BLaER1 treated with 17β-estradiol and CSF1 and Interleukin-3, amounts not matched to agents 10 nM and 100 nM (cell line): ENCODE data around the gene TOMM6.

ENCODE experiments used
- H3K27ac ChIP-seq, 11 experiments: shearing (Covaris generic); formaldehyde crosslinking; 2 replicates each; pipeline ENCODE4 v1.8.1; 2022
- H3K27me3 ChIP-seq, 11 experiments: shearing (Covaris generic); formaldehyde crosslinking; 2 replicates each; pipeline ENCODE4 v1.8.1; 2022
- H3K36me3 ChIP-seq, 11 experiments: shearing (Covaris generic); formaldehyde crosslinking; 2 replicates each; pipeline ENCODE4 v1.8.1; 2022
- H3K4me1 ChIP-seq, 10 experiments: shearing (Covaris generic); formaldehyde crosslinking; 2 replicates each; pipeline ENCODE4 v1.8.1; 2022
- H3K4me2 ChIP-seq, 11 experiments: shearing (Covaris generic); formaldehyde crosslinking; 2 replicates each; pipeline ENCODE4 v1.8.1; 2022
- H3K4me3 ChIP-seq, 10 experiments: shearing (Covaris generic); formaldehyde crosslinking; 2 replicates each; pipeline ENCODE4 v1.8.1; 2022
- H3K9ac ChIP-seq, 11 experiments: shearing (Covaris generic); formaldehyde crosslinking; 2 replicates each; pipeline ENCODE4 v1.8.1; 2022
- H3K9me3 ChIP-seq, 11 experiments: shearing (Covaris generic); formaldehyde crosslinking; replicated peaks in 1 of 11; 2 replicates each; pipeline ENCODE4 v1.8.1; 2022
- H4K20me1 ChIP-seq, 11 experiments: shearing (Covaris generic); formaldehyde crosslinking; 2 replicates each; pipeline ENCODE4 v1.8.1; 2022
- Cebpa-rat ChIP-seq, 11 experiments: shearing (Covaris generic); IDR thresholded peaks; 2 replicates each; pipeline ENCODE4 v1.8.1; 2022

Gene TOMM6

DNA sequence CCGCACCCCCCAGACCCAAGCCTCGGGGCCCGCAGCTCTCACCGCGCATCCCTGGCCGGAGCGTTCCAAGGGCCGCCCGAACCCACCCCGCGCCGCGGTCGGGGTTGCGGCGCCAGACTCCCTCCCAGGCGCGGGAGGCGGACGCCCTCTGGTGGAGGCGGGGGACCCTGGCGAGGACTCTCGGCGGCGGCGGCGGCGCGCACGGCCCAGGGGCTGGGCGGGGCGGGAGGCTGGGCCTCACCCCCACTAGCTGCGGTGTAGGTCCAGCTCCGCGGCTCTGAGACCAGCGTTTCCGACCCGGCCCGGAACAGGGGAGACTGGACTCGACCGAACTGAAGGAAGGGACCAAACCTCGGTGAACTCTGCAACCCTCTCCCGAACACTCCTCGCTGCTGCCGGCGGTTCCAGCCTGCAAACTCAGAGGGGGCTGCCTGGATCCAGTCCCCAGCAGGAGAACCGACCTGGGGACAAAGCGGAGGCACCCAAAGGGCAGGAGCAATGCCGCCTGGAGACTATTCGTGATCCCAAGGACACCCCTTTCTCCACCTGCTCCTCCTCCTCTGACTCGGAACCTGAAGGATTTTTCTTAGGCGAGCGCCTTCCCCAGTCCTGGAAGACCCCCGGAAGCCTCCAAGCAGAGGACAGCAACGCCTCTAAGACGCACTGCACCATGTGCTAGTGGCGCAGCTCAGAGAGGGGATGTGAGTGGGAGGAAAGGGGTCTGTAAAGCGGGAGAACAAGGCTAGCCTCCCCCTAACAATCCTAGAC lies 859 bp upstream of the TOMM6 start:
- H3K4me2 ChIP-seq: peak overlapping the region; percentile 93 to 99 (median 98)
- peaks cover 0 to 24% (median 8%) of the 10 kb centered on the region in 11 experiments; a peak in 12 of 22 replicates for H4K20me1 ChIP-seq
- no peaks in the 10 kb centered on the region for H3K9me3 ChIP-seq
- H3K4me1 ChIP-seq: peaks cover 42 to 58% (median 48%) of the 10 kb centered on the region in 10 experiments
- H3K9ac ChIP-seq: peak overlapping the region; percentile 89 to 99 (median 96)
- H3K27ac ChIP-seq: peak overlapping the region; percentile 79 to 98 (median 95)
- H3K4me3 ChIP-seq: peak overlapping the region; percentile 84 to 99 (median 96)
- H3K36me3 ChIP-seq: peaks cover 24 to 33% (median 31%) of the 10 kb centered on the region in 11 experiments
- no peaks in the 10 kb centered on the region for H3K27me3 ChIP-seq
- no peak for TF ChIP-seq Cebpa-rat (IDR thresholded peaks at IDR 0.05)

DNA sequence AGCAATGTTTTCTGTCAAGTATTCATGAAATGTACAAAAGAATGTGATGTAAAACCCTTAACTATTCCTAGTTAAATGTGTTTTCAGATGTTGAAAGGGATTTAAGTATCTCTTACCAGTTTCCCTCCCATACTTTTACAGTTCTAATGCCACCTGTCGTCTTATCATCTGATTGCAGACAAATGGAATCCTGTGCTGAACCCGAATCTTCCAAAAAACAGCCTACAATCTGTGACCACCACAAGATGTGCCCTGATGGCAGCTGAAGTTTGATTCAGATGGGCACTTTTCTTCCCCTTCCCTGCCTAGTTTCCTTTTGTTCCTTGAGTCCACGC lies 1.9 kb downstream of the TOMM6 start:
- H3K4me3 ChIP-seq: peak overlapping the region in 8 of 10 experiments; percentile 91 to 99 (median 96); a peak in 11 of 20 replicates
- peak overlapping the region in 10 of 11 experiments; percentile 89 to 99 (median 96); a peak in 16 of 22 replicates for H3K9ac ChIP-seq
- H3K36me3 ChIP-seq: peaks cover 44 to 59% (median 53%) of the 10 kb centered on the region in 11 experiments
- peaks cover 0 to 24% (median 8%) of the 10 kb centered on the region in 11 experiments; a peak in 12 of 22 replicates for H4K20me1 ChIP-seq
- no peaks in the 10 kb centered on the region for H3K27me3 ChIP-seq
- H3K4me1 ChIP-seq: peaks cover 37 to 47% (median 40%) of the 10 kb centered on the region in 10 experiments
- peak overlapping the region; percentile 73 to 98 (median 86) for H3K4me2 ChIP-seq
- peak overlapping the region in 5 of 11 experiments; percentile 19 to 96 (median 91); a peak in 5 of 22 replicates for H3K27ac ChIP-seq
- no peaks in the 10 kb centered on the region for H3K9me3 ChIP-seq
- no peak for TF ChIP-seq Cebpa-rat (IDR thresholded peaks at IDR 0.05)

DNA sequence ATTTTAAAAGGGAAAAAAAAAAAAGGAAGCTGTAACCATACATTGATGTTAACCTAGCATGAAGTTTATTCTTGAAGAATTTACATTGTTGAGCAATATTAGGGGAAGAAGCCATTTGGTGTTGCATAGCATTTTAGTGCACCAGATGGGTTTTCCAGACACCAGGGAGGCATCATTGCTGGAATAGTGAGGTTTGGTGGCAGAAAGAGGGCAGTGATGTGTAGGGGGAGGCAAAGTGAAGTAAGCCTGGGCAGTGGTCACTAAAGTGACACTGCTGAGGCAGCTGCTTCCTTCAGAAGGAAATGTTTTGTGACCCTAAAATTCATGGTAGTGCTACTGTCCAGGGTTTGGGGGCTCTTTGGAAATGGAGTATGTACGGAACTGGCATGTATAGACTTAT lies 2.6 kb downstream of the TOMM6 start:
- Histone ChIP-seq H3K9ac (peak overlapping the region in 5 of 11 experiments; percentile 9 to 54 (median 21); a peak in 6 of 22 replicates), H3K4me1 (peaks cover 30 to 40% (median 33%) of the 10 kb centered on the region in 10 experiments), H3K36me3 (peaks cover 50 to 66% (median 60%) of the 10 kb centered on the region in 11 experiments), H3K4me3 (no peak overlapping the region), H3K4me2 (peak overlapping the region in 5 of 11 experiments; percentile 32 to 91 (median 75); a peak in 10 of 22 replicates), H3K9me3 (no peaks in the 10 kb centered on the region), H3K27ac (peak overlapping the region in 4 of 11 experiments; percentile 9 to 37 (median 20); a peak in 4 of 22 replicates), H3K27me3 (no peaks in the 10 kb centered on the region), H4K20me1 (peaks cover 0 to 24% (median 8%) of the 10 kb centered on the region in 11 experiments; a peak in 11 of 22 replicates)
- no peak for TF ChIP-seq Cebpa-rat (IDR thresholded peaks at IDR 0.05)

DNA sequence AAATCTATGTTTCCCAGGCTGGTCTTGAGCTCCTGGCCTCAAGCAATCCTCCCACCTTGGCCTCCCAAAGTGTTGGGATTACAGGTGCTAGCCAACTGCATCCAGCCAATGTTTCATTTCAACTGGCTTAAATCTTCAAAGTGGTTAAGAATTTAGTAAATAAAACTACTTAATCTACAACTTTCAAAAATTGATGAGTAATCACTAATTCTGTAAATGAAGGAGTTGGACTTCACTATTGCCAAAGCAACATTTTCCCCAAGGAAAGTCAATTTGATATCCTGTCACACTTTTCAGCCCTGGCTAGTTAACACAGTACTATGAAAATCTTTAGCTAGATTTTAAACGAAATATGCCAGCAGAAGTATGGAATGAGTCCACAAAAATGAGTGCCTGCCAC lies 3.8 kb downstream of the TOMM6 start:
- Histone ChIP-seq H3K4me3 (no peak overlapping the region), H3K9ac (no peak overlapping the region), H3K4me2 (no peak overlapping the region), H3K27ac (no peak overlapping the region), H3K27me3 (no peaks in the 10 kb centered on the region), H3K9me3 (no peaks in the 10 kb centered on the region), H4K20me1 (peaks cover 0 to 24% (median 6%) of the 10 kb centered on the region in 11 experiments; a peak in 10 of 22 replicates), H3K36me3 (peaks cover 59 to 78% (median 72%) of the 10 kb centered on the region in 11 experiments), H3K4me1 (peaks cover 19 to 37% (median 22%) of the 10 kb centered on the region in 10 experiments)
- TF ChIP-seq Cebpa-rat (IDR thresholded peaks at IDR 0.05): no peak

DNA sequence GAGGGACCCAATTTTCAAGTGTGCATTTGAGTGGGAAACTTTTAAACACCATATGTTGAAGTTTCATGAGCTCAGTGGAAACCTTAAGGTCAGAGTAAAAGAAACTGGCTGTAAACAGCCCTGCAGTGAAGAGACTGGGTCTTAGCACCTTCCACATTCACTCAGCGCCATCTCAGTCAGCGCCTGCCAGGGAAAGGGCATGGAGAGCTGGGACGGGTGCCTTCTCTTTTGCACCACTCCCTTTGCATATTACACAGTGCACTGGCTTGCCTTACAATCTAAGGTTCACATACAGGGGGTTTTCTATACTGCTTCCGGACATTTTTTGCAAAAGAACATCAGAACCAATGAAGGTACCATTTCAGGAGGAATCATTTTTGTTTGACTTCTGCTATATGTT lies 4.5 kb downstream of the TOMM6 start:
- Histone ChIP-seq H4K20me1 (peaks cover 0 to 24% (median 6%) of the 10 kb centered on the region in 11 experiments; a peak in 10 of 22 replicates), H3K4me1 (peaks cover 19 to 39% (median 22%) of the 10 kb centered on the region in 10 experiments), H3K4me2 (no peak overlapping the region), H3K36me3 (peaks cover 59 to 85% (median 78%) of the 10 kb centered on the region in 11 experiments), H3K27ac (no peak overlapping the region), H3K9me3 (no peaks in the 10 kb centered on the region), H3K9ac (no peak overlapping the region), H3K4me3 (no peak overlapping the region), H3K27me3 (no peaks in the 10 kb centered on the region)
- no peak for TF ChIP-seq Cebpa-rat (IDR thresholded peaks at IDR 0.05)

DNA sequence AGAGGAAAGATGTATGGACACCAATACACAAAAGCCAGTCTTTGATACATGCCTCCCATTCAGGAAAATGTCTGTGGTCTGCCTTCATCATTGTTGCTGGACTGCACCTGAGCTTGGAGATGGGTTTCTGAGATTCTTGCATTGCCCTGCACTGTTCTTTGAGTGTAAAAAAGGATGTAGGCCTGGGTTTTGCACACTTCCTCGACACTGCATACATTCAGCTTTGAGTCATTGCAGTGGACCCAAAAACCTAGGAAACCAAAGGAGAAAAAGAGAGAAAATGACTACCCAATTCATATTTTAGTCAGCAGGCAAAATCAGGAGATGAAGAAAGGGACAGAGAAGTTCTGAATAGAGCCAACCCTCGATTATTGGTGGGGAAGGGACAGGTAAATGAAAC lies 9.0 kb downstream of the TOMM6 start:
- peaks cover 0 to 11% (median 2%) of the 10 kb centered on the region in 10 experiments; a peak in 6 of 20 replicates for H3K4me1 ChIP-seq
- TF ChIP-seq Cebpa-rat (IDR thresholded peaks at IDR 0.05): no peak
- H3K4me3 ChIP-seq: no peak overlapping the region
- no peaks in the 10 kb centered on the region for H3K27me3 ChIP-seq
- H3K4me2 ChIP-seq: no peak overlapping the region
- peaks cover 0 to 10% (median 0%) of the 10 kb centered on the region in 11 experiments; a peak in 4 of 22 replicates for H4K20me1 ChIP-seq
- no peak overlapping the region for H3K27ac ChIP-seq
- no peak overlapping the region for H3K9ac ChIP-seq
- peaks cover 59 to 97% (median 90%) of the 10 kb centered on the region in 11 experiments for H3K36me3 ChIP-seq
- H3K9me3 ChIP-seq: no peaks in the 10 kb centered on the region

DNA sequence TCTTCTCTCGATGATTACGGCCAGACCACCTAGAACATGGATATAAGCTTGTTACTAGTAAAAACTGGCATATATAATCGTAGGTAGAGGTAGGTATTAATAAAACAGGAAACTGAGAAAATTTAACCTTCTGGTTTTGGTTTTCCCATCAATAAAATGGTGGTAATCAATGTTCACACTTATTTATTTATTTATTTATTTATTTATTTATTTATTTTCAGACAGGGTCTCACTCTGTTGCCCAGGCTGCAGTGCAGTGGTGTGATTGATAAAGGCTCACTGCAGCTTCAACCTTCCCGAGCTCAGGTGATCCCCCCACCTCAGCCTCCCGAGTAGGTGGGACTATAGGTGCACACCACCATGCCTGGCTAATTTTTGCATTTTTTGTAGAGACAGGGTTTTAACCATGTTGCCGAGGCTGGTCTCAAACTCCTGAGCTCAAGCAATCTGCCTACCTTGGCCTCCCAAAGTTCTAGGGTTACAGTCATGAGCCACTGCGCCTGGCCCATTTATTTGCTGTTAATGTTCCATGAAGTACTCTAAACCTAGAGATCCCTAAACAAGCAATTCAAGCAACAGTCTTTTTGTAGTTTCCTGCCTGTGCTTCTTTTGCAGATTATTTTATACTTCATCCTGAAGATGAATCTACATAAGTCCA lies 11.5 kb downstream of the TOMM6 start:
- Histone ChIP-seq H3K4me3 (no peak overlapping the region), H3K36me3 (peaks cover 42 to 91% (median 66%) of the 10 kb centered on the region in 11 experiments), H4K20me1 (peaks cover 0 to 6% (median 0%) of the 10 kb centered on the region in 11 experiments; a peak in 2 of 22 replicates), H3K4me2 (no peak overlapping the region), H3K9me3 (no peaks in the 10 kb centered on the region), H3K9ac (no peak overlapping the region), H3K27ac (no peak overlapping the region), H3K4me1 (peaks cover 0 to 11% (median 2%) of the 10 kb centered on the region in 10 experiments; a peak in 6 of 20 replicates), H3K27me3 (no peaks in the 10 kb centered on the region)
- no peak for TF ChIP-seq Cebpa-rat (IDR thresholded peaks at IDR 0.05)

DNA sequence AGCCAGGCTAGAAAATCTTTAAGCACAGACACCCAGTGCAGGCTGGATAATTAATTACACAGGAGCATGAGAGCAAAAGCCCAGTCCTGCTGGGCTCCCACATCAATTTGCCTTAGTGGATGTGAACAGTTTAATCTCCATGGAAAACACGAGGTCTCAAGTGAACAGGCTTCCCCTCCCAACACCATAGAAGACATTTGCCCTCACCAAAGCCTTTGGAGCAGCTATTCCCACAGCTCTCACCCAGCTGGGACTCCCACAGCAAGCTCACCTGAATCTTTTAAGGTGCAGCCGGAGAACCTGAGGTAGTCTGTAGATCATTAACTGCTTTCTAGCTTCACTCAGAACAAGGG lies 12.0 kb downstream of the TOMM6 start:
- H3K9me3 ChIP-seq: no peaks in the 10 kb centered on the region
- H3K9ac ChIP-seq: no peak overlapping the region
- no peak overlapping the region for H3K27ac ChIP-seq
- H3K4me1 ChIP-seq: peaks cover 0 to 11% (median 2%) of the 10 kb centered on the region in 10 experiments; a peak in 6 of 20 replicates
- H3K36me3 ChIP-seq: peaks cover 39 to 91% (median 68%) of the 10 kb centered on the region in 11 experiments
- no peak overlapping the region for H3K4me2 ChIP-seq
- H3K27me3 ChIP-seq: no peaks in the 10 kb centered on the region
- TF ChIP-seq Cebpa-rat (IDR thresholded peaks at IDR 0.05): no peak
- H4K20me1 ChIP-seq: peaks cover 0 to 6% (median 0%) of the 10 kb centered on the region in 11 experiments; a peak in 2 of 22 replicates
- no peak overlapping the region for H3K4me3 ChIP-seq

DNA sequence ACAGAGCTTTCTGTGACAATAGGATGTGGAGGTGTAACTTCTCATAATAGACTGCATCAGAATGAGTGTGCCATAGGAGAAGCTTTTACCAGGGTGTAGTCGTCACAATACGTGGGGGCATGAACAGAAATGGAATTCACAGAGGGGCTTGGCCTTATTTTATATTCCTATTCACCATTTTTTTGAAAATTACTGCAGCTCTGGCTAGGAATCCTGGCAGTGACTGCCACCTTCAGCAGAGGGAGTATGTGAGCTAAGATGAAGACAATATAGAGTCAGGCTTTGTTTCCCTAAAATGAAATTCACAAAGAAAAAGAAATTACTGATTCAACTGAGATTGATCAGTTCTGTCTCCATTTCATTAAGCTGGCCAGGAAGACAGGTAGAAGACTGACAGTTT lies 13.9 kb downstream of the TOMM6 start:
- H3K36me3 ChIP-seq: peaks cover 40 to 91% (median 68%) of the 10 kb centered on the region in 11 experiments
- peaks cover 0 to 5% (median 0%) of the 10 kb centered on the region in 11 experiments; a peak in 3 of 22 replicates for H4K20me1 ChIP-seq
- no peak for TF ChIP-seq Cebpa-rat (IDR thresholded peaks at IDR 0.05)
- no peaks in the 10 kb centered on the region for H3K27me3 ChIP-seq
- no peak overlapping the region for H3K27ac ChIP-seq
- H3K4me3 ChIP-seq: no peak overlapping the region
- H3K4me1 ChIP-seq: peaks cover 0 to under 1% (median 0%) of the 10 kb centered on the region in 10 experiments; a peak in 1 of 20 replicates
- H3K4me2 ChIP-seq: no peak overlapping the region
- no peak overlapping the region; a peak in 1 of 22 replicates for H3K9ac ChIP-seq
- no peaks in the 10 kb centered on the region for H3K9me3 ChIP-seq
